HepG2 (cell line): Measurements from ENCODE around the gene STMN3. TPM values are rescaled to one million over a fixed set of nuclear protein-coding genes. Genes with fewer than 3 reads are reported as not detected.

Source experiments
- ATAC-seq: fragments of 200-7000 bp; cut with Tn5 transposase; 3 replicates; pipeline ENCODE4 v1.9.1; 2020; ENCODE audit warnings: mild to moderate bottlenecking, moderate library complexity
- BruUV-seq: library from RNA; stranded (reverse); fragments of 400-500 nt; replicated peaks from 2 replicates; lab custom pipeline; 2021; lab: Mats Ljungman, UMichigan
- CTCF ChIA-PET: fragments of 300-600 bp; formaldehyde crosslinking; extraction: SDS; loops from one replicate; lab custom pipeline; 2021; ENCODE audit warnings: low total read pairs, inconsistent platforms, low intra/inter-chr PET ratio; lab: Yijun Ruan, JAX
- POLR2A ChIA-PET: fragments of 350-600 bp; sonication (Branson Sonifier 250); formaldehyde crosslinking; loops from one replicate; lab custom pipeline; 2020; ENCODE audit warnings: antibody characterized with exemption, inconsistent platforms; lab: Yijun Ruan, JAX
- DNase-seq: peaks from one replicate; pipeline ENCODE4 v3.0.0-alpha.2; 2015; ENCODE audit warnings: low spot score
- FAIRE-seq: peaks from 3 replicates; lab custom pipeline; 2011; peaks lifted over from hg19 to GRCh38; lab: Jason Lieb, UNC
- H2AFZ ChIP-seq: one replicate; pipeline ENCODE4 v1.6.1; 2011; ENCODE audit warnings: low read length, inconsistent platforms
- H3K27ac ChIP-seq: fragments of 300-600 bp; 3 replicates; pipeline ENCODE4 v1.8.0; 2011; ENCODE audit warnings: mixed run types, mild to moderate bottlenecking, mixed read lengths, low read length, inconsistent platforms; ENCODE audit not compliant: insufficient read depth; ENCODE audit errors: extremely low read length
- H3K27me3 ChIP-seq, 2 experiments: fragments of 200-600 bp in 1 of 2; 2 replicates in 1 of 2; 3 replicates in 1 of 2; pipeline versions ENCODE4 v1.6.0 to v1.8.0; 2011; ENCODE audit warnings: low read length in 2 of 2, mild to moderate bottlenecking in 2 of 2, moderate library complexity in 2 of 2, inconsistent platforms in 1 of 2; ENCODE audit not compliant: insufficient read depth in 2 of 2, control insufficient read depth in 1 of 2
- H3K36me3 ChIP-seq, 2 experiments: fragments of 200-600 bp in 1 of 2; replicated peaks in 1 of 2; 2 replicates in 1 of 2; 3 replicates in 1 of 2; pipeline versions ENCODE4 v1.5.1 to v1.8.0; 2011; ENCODE audit warnings: low read length in 2 of 2, inconsistent platforms in 1 of 2; ENCODE audit not compliant: insufficient read depth in 2 of 2, control insufficient read depth in 1 of 2
- H3K4me1 ChIP-seq: 2 replicates; pipeline ENCODE4 v1.5.1; 2012; ENCODE audit warnings: low read length, inconsistent platforms; ENCODE audit not compliant: insufficient read depth
- H3K4me2 ChIP-seq: 2 replicates; pipeline ENCODE4 v1.6.0; 2011; ENCODE audit warnings: low read depth, low read length, inconsistent platforms
- H3K4me3 ChIP-seq, 3 experiments: fragments of 200-600 bp in 1 of 3; sonication (generic), shearing (Covaris generic) in 1 of 3; replicated peaks in 1 of 3; 2 replicates each; pipeline ENCODE4 v1.5.1; 2011 to 2016; ENCODE audit warnings: low read length in 3 of 3, inconsistent platforms in 2 of 3, low read depth in 2 of 3, mild to moderate bottlenecking in 2 of 3, control low read depth in 1 of 3, mixed read lengths in 1 of 3; ENCODE audit not compliant: insufficient read depth in 1 of 3
- H3K79me2 ChIP-seq: one replicate; pipeline ENCODE4 v1.6.1; 2011; ENCODE audit warnings: low read length, inconsistent platforms; ENCODE audit not compliant: insufficient read depth
- H3K9ac ChIP-seq: 2 replicates; pipeline ENCODE4 v1.6.0; 2011; ENCODE audit warnings: mild to moderate bottlenecking, low read depth, low read length, inconsistent platforms; ENCODE audit not compliant: insufficient read depth
- H3K9me3 ChIP-seq: 2 replicates; pipeline ENCODE4 v1.5.1; 2012; ENCODE audit warnings: mild to moderate bottlenecking, low read length
- H4K20me1 ChIP-seq: 2 replicates; pipeline ENCODE4 v1.6.0; 2011; ENCODE audit warnings: inconsistent platforms, mild to moderate bottlenecking, low read length, moderate library complexity; ENCODE audit not compliant: insufficient read depth
- AGO1 ChIP-seq: fragments of 200-400 bp; formaldehyde crosslinking; IDR thresholded peaks from 2 replicates; pipeline ENCODE4 v1.6.1; 2017; ENCODE audit warnings: mild to moderate bottlenecking, low read depth, low read length, moderate library complexity; ENCODE audit not compliant: poor library complexity, severe bottlenecking
- AGO2 ChIP-seq: fragments of 200-400 bp; formaldehyde crosslinking; optimal IDR thresholded peaks from 2 replicates; pipeline ENCODE3; 2017; ENCODE audit warnings: mild to moderate bottlenecking, low read depth, low read length, moderate library complexity
- AHR ChIP-seq: IDR thresholded peaks from 2 replicates; pipeline ENCODE4 v1.6.1; 2018; ENCODE audit warnings: missing genetic modification reagents, missing compliant biosample characterization
- KAT8 ChIP-seq: IDR thresholded peaks from 2 replicates; pipeline ENCODE4 v1.6.1; 2016; ENCODE audit warnings: missing genetic modification reagents, missing compliant biosample characterization
- POLR2G ChIP-seq: fragments of 200-400 bp; formaldehyde crosslinking; IDR thresholded peaks from 2 replicates; pipeline ENCODE4 v1.6.1; 2018; ENCODE audit warnings: mild to moderate bottlenecking, low read depth, low read length, moderate library complexity
- RBFOX2 ChIP-seq: fragments of 200-400 bp; formaldehyde crosslinking; IDR thresholded peaks from 2 replicates; pipeline ENCODE4 v1.6.1; 2017; ENCODE audit warnings: low read depth, mild to moderate bottlenecking, low read length
- REPIN1 ChIP-seq: sonication (generic); formaldehyde crosslinking; IDR thresholded peaks from 2 replicates; pipeline ENCODE4 v1.8.0; 2022; ENCODE audit warnings: missing genetic modification reagents, low read depth, mild to moderate bottlenecking, borderline replicate concordance
- SIX4 ChIP-seq: sonication (generic); formaldehyde crosslinking; IDR thresholded peaks from 2 replicates; pipeline ENCODE4 v1.4.0; 2020; ENCODE audit warnings: missing genetic modification reagents
- ZMYM4 ChIP-seq: sonication (generic); formaldehyde crosslinking; IDR thresholded peaks from 2 replicates; pipeline ENCODE4 v1.8.1; 2023; ENCODE audit warnings: mild to moderate bottlenecking, missing genetic modification reagents
- ZNF225 ChIP-seq: sonication (generic); formaldehyde crosslinking; IDR thresholded peaks from 2 replicates; pipeline ENCODE4 v1.4.0; 2020; ENCODE audit warnings: mild to moderate bottlenecking, missing genetic modification reagents
- WGBS: methylation state at CpG from one replicate; pipeline ENCODE4 v1.1.6; 2017; ENCODE audit warnings: low lambda C conversion rate; 5-methylcytosine and 5-hydroxymethylcytosine counted together
- in situ Hi-C: cut with HindIII; loops from 2 replicates; pipeline ENCODE4 v1.10.0; 2017; ENCODE audit warnings: low pct_unique_long_range_greater_than_20kb; ENCODE audit not compliant: extremely low pct_ligation_motif_present
- intact Hi-C: fragments of 100-400 bp; cut with micrococcal nuclease; formaldehyde crosslinking; loops from one replicate; pipeline ENCODE4 v1.10.0; 2022; ENCODE audit not compliant: unreplicated experiment
- polyA plus RNA-seq, 8 experiments: library from polyadenylated mRNA; depleted of rRNA in 3 of 8; stranded (reverse) in 7 of 8; unstranded in 1 of 8; fragments of >200 nt; fragmentation: Illumina TruSeq in 4 of 8; extraction: Trizol in 4 of 8; gene quantifications; 2 replicates each; pipeline versions ENCODE4 v1.2.1 to v1.2.3, GENCODE V29; 2011 to 2016; ENCODE audit warnings: low read depth in 4 of 8, missing spikeins in 1 of 8, mixed read lengths in 1 of 8; ENCODE audit not compliant: insufficient read depth in 1 of 8
- total RNA-seq, 5 experiments: library from RNA; depleted of rRNA; stranded (reverse); fragments of >200 nt; fragmentation: Illumina TruSeq; extraction: Trizol; gene quantifications; 2 replicates each; pipeline ENCODE4 v1.2.3, GENCODE V29; 2016; ENCODE audit warnings: low read depth in 1 of 5

Gene STMN3
- total and polyA plus RNA-seq, 2 of the 13 experiments (the other 11 are each of a cell fraction or from before 2014, with no cell fraction given) = 21.0 to 48.3 TPM

GRCh38 chr20:63688228-63689045, 35.2 kb upstream of the STMN3 start:
- Histone ChIP-seq H3K4me1 (no peaks in the 10 kb centered on the region), H3K9me3 (no peaks in the 10 kb centered on the region), H3K27ac (no peak overlapping the region), H3K4me3 (no peak overlapping the region), H3K27me3 (no peaks in the 10 kb centered on the region), H3K36me3 (no peaks in the 10 kb centered on the region), H3K79me2 (no peaks in the 10 kb centered on the region), H3K4me2 (no peak overlapping the region), H4K20me1 (no peaks in the 10 kb centered on the region; the same call in 1 of the 2 replicates)
- no TSS peak for BruUV-seq
- ChIA-PET POLR2A (no interaction called here), CTCF (no interaction called here)
- no peak for DNase-seq
- no peak for ATAC-seq
- 97% methylated on average over 31 of the region's 31 CpGs for WGBS
- in situ Hi-C loops = no loop called here
- no peak for FAIRE-seq
- TF ChIP-seq ZNF225 (CRISPR knock-in tag) (0 out of 2 replicates have a peak, but pooled peaks have one; percentile 19), ZMYM4 (no peak), KAT8 (CRISPR knock-in tag) (no peak), REPIN1 (CRISPR knock-in tag) (no peak), AGO2 (peak; percentile 81), AGO1 (peak; percentile 74), SIX4 (CRISPR knock-in tag) (no peak), AHR (CRISPR knock-in tag) (peak; percentile 41; the same call in 1 of the 2 replicates), RBFOX2 (0 out of 2 replicates have a peak, but pooled peaks have one; percentile 21), POLR2G (0 out of 2 replicates have a peak, but pooled peaks have one; percentile 33)
- TF ChIP-seq, all 625 proteins: peak for 6
- Histone ChIP-seq H3K9ac (no peak overlapping the region), H2AFZ (no peak overlapping the region)
- intact Hi-C loops = no loop called here
